ENCODE measurements around the gene SHROOM3. TPM values are rescaled to one million over a fixed set of nuclear protein-coding genes. Genes with fewer than 3 reads are reported as not detected.

SHROOM3 gene
- total RNA-seq, 1 donor from 2014 or later, result 62.0 TPM

GRCh38 chr4:76674983-76675382, 240.0 kb downstream of the SHROOM3 start:
- no peak for DNase-seq
- H3K4me3 ChIP-seq, result no peak overlapping the region
- no peak for ATAC-seq
- no peak for TF ChIP-seq CTCF (IDR thresholded peaks at IDR 0.05)
- intact Hi-C loops (cut with DNase I), result no loop called here
- H3K36me3 ChIP-seq, result no peaks in the 10 kb centered on the region
- H3K27me3 ChIP-seq (ENCODE audit: low read depth), result no peaks in the 10 kb centered on the region
- no peak overlapping the region for H3K27ac ChIP-seq
- no peaks in the 10 kb centered on the region for H3K9me3 ChIP-seq
- H3K4me1 ChIP-seq, result peaks cover 13% of the 10 kb centered on the region

- H3K4me1 ChIP-seq, result peaks cover 12% of the 10 kb centered on the region
- ATAC-seq (peak; percentile 46 to 69), DNase-seq (no peak)
- no peaks in the 10 kb centered on the region for H3K9me3 ChIP-seq
- H3K27ac ChIP-seq, result peak overlapping the region; percentile 63
- no peaks in the 10 kb centered on the region for H3K27me3 ChIP-seq (ENCODE audit: low read depth)
- intact Hi-C loops (cut with DNase I), result no loop called here
- H3K36me3 ChIP-seq, result no peaks in the 10 kb centered on the region
- TF ChIP-seq CTCF (IDR thresholded peaks at IDR 0.05), result no peak
- H3K4me3 ChIP-seq, result no peak overlapping the region
These were observed 242.7 kb downstream of the SHROOM3 start for GRCh38 chr4:76677571-76678326.

- ATAC-seq, result peak; percentile 73 to 80
- Histone ChIP-seq H3K9me3 (no peaks in the 10 kb centered on the region), H3K4me1 (no peaks in the 10 kb centered on the region), H3K27ac (peak overlapping the region; percentile 42), H3K36me3 (no peaks in the 10 kb centered on the region), H3K27me3 (ENCODE audit: low read depth) (no peaks in the 10 kb centered on the region), H3K4me3 (no peak overlapping the region)
- intact Hi-C loops (cut with DNase I), result no loop called here
- TF ChIP-seq CTCF (IDR thresholded peaks at IDR 0.05), result no peak
- no peak for DNase-seq
These were observed 244.7 kb downstream of the SHROOM3 start for GRCh38 chr4:76679691-76680090.

- Histone ChIP-seq H3K9me3 (no peaks in the 10 kb centered on the region), H3K27ac (no peak overlapping the region), H3K36me3 (no peaks in the 10 kb centered on the region), H3K4me1 (no peaks in the 10 kb centered on the region), H3K27me3 (ENCODE audit: low read depth) (no peaks in the 10 kb centered on the region), H3K4me3 (no peak overlapping the region)
- DNase-seq (no peak), ATAC-seq (no peak)
- no peak for TF ChIP-seq CTCF (IDR thresholded peaks at IDR 0.05)
- intact Hi-C loops (cut with DNase I), result no loop called here
These were observed 245.9 kb downstream of the SHROOM3 start for GRCh38 chr4:76680952-76681351.

- ATAC-seq, result no peak
- H3K36me3 ChIP-seq, result no peaks in the 10 kb centered on the region
- no peak for DNase-seq
- TF ChIP-seq CTCF (IDR thresholded peaks at IDR 0.05), result no peak
- intact Hi-C loops (cut with DNase I), result no loop called here
- H3K9me3 ChIP-seq, result no peaks in the 10 kb centered on the region
- no peaks in the 10 kb centered on the region for H3K27me3 ChIP-seq (ENCODE audit: low read depth)
- H3K27ac ChIP-seq, result no peak overlapping the region
- no peaks in the 10 kb centered on the region for H3K4me1 ChIP-seq
- no peak overlapping the region for H3K4me3 ChIP-seq
These were observed 247.0 kb downstream of the SHROOM3 start for GRCh38 chr4:76681996-76682395.
